Natural killer cell (primary cell): ENCODE measurements around the gene TMEM192. TPM values are rescaled to one million over a fixed set of nuclear protein-coding genes. Genes with fewer than 3 reads are reported as not detected.

ENCODE experiments used
- ATAC-seq, 3 donors: fragments of 150-1000 bp in 2 of 3; fragments of 200-7000 bp in 1 of 3; cut with Tn5 transposase; 1 replicate in 1 of 3; 2 replicates in 2 of 3; pipeline ENCODE4 v1.10.0; 2021; ENCODE audit warnings: mild to moderate bottlenecking in 2 of 3, moderate library complexity in 2 of 3
- DNase-seq, 2 donors: peaks; one replicate each; pipeline versions ENCODE4 v3.0.0 to v3.0.0-alpha.2; 2013 to 2021; ENCODE audit warnings: mixed read lengths in 1 of 2
- H3K27ac ChIP-seq: one replicate; pipeline ENCODE4 v1.5.1; 2013; ENCODE audit warnings: mild to moderate bottlenecking, low read length
- H3K27me3 ChIP-seq: one replicate; pipeline ENCODE4 v1.6.1; 2013; ENCODE audit warnings: low read length; ENCODE audit not compliant: control insufficient read depth, insufficient read depth
- H3K36me3 ChIP-seq: one replicate; pipeline ENCODE4 v1.6.1; 2013; ENCODE audit warnings: low read length; ENCODE audit not compliant: control insufficient read depth, insufficient read depth
- H3K4me1 ChIP-seq: one replicate; pipeline ENCODE4 v1.6.1; 2013; ENCODE audit warnings: low read length; ENCODE audit not compliant: control insufficient read depth, insufficient read depth
- H3K4me3 ChIP-seq: one replicate; pipeline ENCODE4 v1.5.1; 2013; ENCODE audit warnings: low read length
- H3K9me3 ChIP-seq: one replicate; pipeline ENCODE4 v1.6.1; 2013; ENCODE audit warnings: low read length; ENCODE audit not compliant: control insufficient read depth, insufficient read depth
- H3K27ac Mint-ChIP-seq, 2 donors: one replicate each; pipeline ENCODE4 v1.8.0; 2022; ENCODE audit warnings: mild to moderate bottlenecking in 2 of 2, mixed read lengths in 2 of 2, moderate library complexity in 1 of 2
- H3K27me3 Mint-ChIP-seq, 2 donors: one replicate each; pipeline ENCODE4 v1.8.0; 2022; ENCODE audit warnings: low read depth in 2 of 2, mixed read lengths in 2 of 2
- H3K36me3 Mint-ChIP-seq: one replicate; pipeline ENCODE4 v1.8.0; 2022; ENCODE audit warnings: mixed read lengths
- H3K4me1 Mint-ChIP-seq, 2 donors: one replicate each; pipeline ENCODE4 v1.8.0; 2022; ENCODE audit warnings: mixed read lengths in 2 of 2
- H3K4me3 Mint-ChIP-seq: one replicate; pipeline ENCODE4 v1.8.0; 2022; ENCODE audit warnings: mild to moderate bottlenecking, moderate library complexity, mixed read lengths
- H3K9me3 Mint-ChIP-seq, 2 donors: one replicate each; pipeline ENCODE4 v1.8.0; 2022; ENCODE audit warnings: mixed read lengths in 2 of 2
- CTCF ChIP-seq: fragments of 200-600 bp; IDR thresholded peaks from one replicate; pipeline ENCODE4 v1.8.0; 2022; ENCODE audit warnings: antibody characterized with exemption
- WGBS: methylation state at CpG from one replicate; pipeline ENCODE4 v1.1.7; 2013; ENCODE audit warnings: missing lambda C conversion rate; ENCODE audit not compliant: insufficient coverage; 5-methylcytosine and 5-hydroxymethylcytosine counted together
- intact Hi-C: fragments of 100-400 bp; cut with micrococcal nuclease; formaldehyde crosslinking; loops from one replicate; pipeline ENCODE4 v1.14.2; 2022
- total RNA-seq, 4 donors: library from RNA; stranded (reverse); fragments of 120-200 nt in 1 of 4; gene quantifications; one replicate each; pipeline versions ENCODE4 v1.2.3 to v1.2.4, GENCODE V29; 2013 to 2022

TMEM192 gene
- total RNA-seq, 3 donors from 2014 or later (not counting 1 experiment from before 2014, with no cell fraction given): 9.4 to 11.4 (median 11.0) TPM

GRCh38 chr4:165060938-165061337 lies 51.7 kb downstream of the TMEM192 start:
- Mint-ChIP-seq H3K9me3 (no peaks in the 10 kb centered on the region), H3K4me3 (no peak overlapping the region), H3K27me3 (no peaks in the 10 kb centered on the region)

GRCh38 chr4:165059386-165059785 lies 53.3 kb downstream of the TMEM192 start:
- ATAC-seq: no peak
- no peaks in the 10 kb centered on the region for H3K36me3 Mint-ChIP-seq
- intact Hi-C loops: no loop called here

More at GRCh38 chr4:165060938-165061337, 51.7 kb downstream of the TMEM192 start:
- Mint-ChIP-seq H3K36me3 (no peaks in the 10 kb centered on the region), H3K4me1 (no peaks in the 10 kb centered on the region), H3K27ac (no peak overlapping the region)
- ATAC-seq (no peak), DNase-seq (no peak)
- TF ChIP-seq CTCF: no peak
- Histone ChIP-seq H3K27ac (no peak overlapping the region), H3K4me3 (no peak overlapping the region), H3K27me3 (no peaks in the 10 kb centered on the region), H3K36me3 (no peaks in the 10 kb centered on the region), H3K4me1 (no peaks in the 10 kb centered on the region), H3K9me3 (no peaks in the 10 kb centered on the region)
- intact Hi-C loops: no loop called here
- 80% methylated on average over 1 of the region's 1 CpG for WGBS

GRCh38 chr4:165058666-165059065 lies 54.0 kb downstream of the TMEM192 start:
- Histone ChIP-seq H3K4me3 (no peak overlapping the region), H3K27me3 (no peaks in the 10 kb centered on the region), H3K4me1 (no peaks in the 10 kb centered on the region), H3K27ac (no peak overlapping the region), H3K36me3 (no peaks in the 10 kb centered on the region), H3K9me3 (no peaks in the 10 kb centered on the region)
- Mint-ChIP-seq H3K4me3 (no peak overlapping the region), H3K4me1 (no peaks in the 10 kb centered on the region), H3K9me3 (no peaks in the 10 kb centered on the region), H3K27ac (no peak overlapping the region), H3K27me3 (no peaks in the 10 kb centered on the region), H3K36me3 (no peaks in the 10 kb centered on the region)
- intact Hi-C loops: no loop called here
- ATAC-seq (no peak), DNase-seq (no peak)
- no peak for TF ChIP-seq CTCF
- 86% methylated on average over 2 of the region's 2 CpGs for WGBS

More at GRCh38 chr4:165059386-165059785, 53.3 kb downstream of the TMEM192 start:
- no peaks in the 10 kb centered on the region for H3K27me3 Mint-ChIP-seq
- H3K9me3 Mint-ChIP-seq: no peaks in the 10 kb centered on the region
- Histone ChIP-seq H3K27ac (no peak overlapping the region), H3K9me3 (no peaks in the 10 kb centered on the region), H3K4me1 (no peaks in the 10 kb centered on the region), H3K27me3 (no peaks in the 10 kb centered on the region), H3K36me3 (no peaks in the 10 kb centered on the region), H3K4me3 (no peak overlapping the region)
- no peak for TF ChIP-seq CTCF
- no peak overlapping the region for H3K4me3 Mint-ChIP-seq
- WGBS: 90% methylated on average over 4 of the region's 4 CpGs
- no peak overlapping the region for H3K27ac Mint-ChIP-seq
- DNase-seq: no peak
- no peaks in the 10 kb centered on the region for H3K4me1 Mint-ChIP-seq

- 89% methylated on average over 8 of the region's 9 CpGs for WGBS
- TF ChIP-seq CTCF: no peak
- H3K27me3 Mint-ChIP-seq: no peaks in the 10 kb centered on the region
These were observed 57.1 kb downstream of the TMEM192 start for GRCh38 chr4:165055601-165056000.

More at GRCh38 chr4:165055601-165056000, 57.1 kb downstream of the TMEM192 start:
- no peaks in the 10 kb centered on the region for H3K27me3 ChIP-seq
- H3K4me3 Mint-ChIP-seq: no peak overlapping the region
- ATAC-seq (no peak), DNase-seq (no peak)
- H3K9me3 ChIP-seq: no peaks in the 10 kb centered on the region
- H3K36me3 Mint-ChIP-seq: no peaks in the 10 kb centered on the region
- no peak overlapping the region for H3K27ac Mint-ChIP-seq
- H3K36me3 ChIP-seq: no peaks in the 10 kb centered on the region
- H3K27ac ChIP-seq: no peak overlapping the region
- no peaks in the 10 kb centered on the region for H3K9me3 Mint-ChIP-seq
- no peak overlapping the region for H3K4me3 ChIP-seq
- H3K4me1 ChIP-seq: no peaks in the 10 kb centered on the region
- H3K4me1 Mint-ChIP-seq: no peaks in the 10 kb centered on the region
- intact Hi-C loops: no loop called here
